ENCODE results near the gene MGME1.

DNA sequence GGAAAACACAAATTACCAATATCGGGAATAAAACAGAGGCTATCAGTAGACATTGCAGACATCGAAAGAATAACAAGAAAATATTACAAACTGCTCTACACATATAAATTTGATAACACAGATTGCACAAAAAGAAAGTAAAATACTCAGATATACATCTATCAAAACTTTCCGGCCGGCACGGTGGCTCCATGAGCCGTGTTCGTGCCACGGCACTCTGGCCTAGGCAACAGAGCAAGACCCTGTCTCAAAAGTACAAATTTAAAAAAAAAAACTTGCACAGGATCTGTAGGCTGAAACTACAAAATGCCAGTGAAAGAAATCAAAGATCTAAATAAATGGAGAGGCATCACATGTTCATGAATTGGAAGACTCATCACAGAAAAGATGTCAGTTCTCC lies 49.7 kb upstream of the MGME1 start:
- TF ChIP-seq POLR2AphosphoS5 (IDR thresholded peaks at IDR 0.05; ENCODE audit: borderline replicate concordance, low read depth, low read length) (no peak), EZH2 (IDR thresholded peaks at IDR 0.05) (no peak), FOXP2 (optimal IDR thresholded peaks at IDR 0.05; ENCODE audit: control extremely low read depth, extremely low read length, insufficient read depth) (no peak)

Data from SK-N-MC (cell line).